ENCODE measurements around the gene STKLD1. TPM values are rescaled to one million over a fixed set of nuclear protein-coding genes. Genes with fewer than 3 reads are reported as not detected.
A peak's percentile ranks its signal among the peaks of the same experiment; 100 is the strongest.
"Not testable (repeated sequence)": the region's sequence is repeated elsewhere in the genome, so short reads cannot be mapped to it uniquely, and the experiment has no call there.

STKLD1 gene
- total RNA-seq, result 0.26 and 0.38 TPM in 2 replicates

- DNase-seq (ENCODE audit: low read depth in 2 of 2), result peak; percentile 86 to 98
Observed at GRCh38 chr9:133375724-133376654, at the start of gene STKLD1, which contains the start of gene SURF4. Gene STKLD1, plus strand, starts transcription at chr9:133376366. Its CDS starts 108 bp downstream, at chr9:133376474. Gene SURF4, minus strand, starts transcription at chr9:133376060. Its CDS starts 91 bp downstream, at chr9:133375969.

GRCh38 chr9:133327021-133327420, 49.1 kb upstream of the STKLD1 start:
- not testable (repeated sequence) for DNase-seq (ENCODE audit: low read depth in 2 of 2)

- no peak for DNase-seq (ENCODE audit: low read depth in 2 of 2)
Observed at GRCh38 chr9:133327834-133328484, 48.2 kb upstream of the STKLD1 start.

GRCh38 chr9:133329306-133330156, 46.6 kb upstream of the STKLD1 start:
- DNase-seq (ENCODE audit: low read depth in 2 of 2), result peak in 1 of 2 donors; percentile 23

- DNase-seq (ENCODE audit: low read depth in 2 of 2), result no peak
Observed at GRCh38 chr9:133331221-133331620, 44.9 kb upstream of the STKLD1 start.

- no peak for DNase-seq (ENCODE audit: low read depth in 2 of 2)
Observed at GRCh38 chr9:133331641-133332380, 44.4 kb upstream of the STKLD1 start.

GRCh38 chr9:133332381-133332730, 43.8 kb upstream of the STKLD1 start:
- DNase-seq (ENCODE audit: low read depth in 2 of 2), result no peak

- no peak for DNase-seq (ENCODE audit: low read depth in 2 of 2)
Observed at GRCh38 chr9:133333011-133333410, 43.2 kb upstream of the STKLD1 start.

- DNase-seq (ENCODE audit: low read depth in 2 of 2), result no peak
Observed at GRCh38 chr9:133333566-133333965, 42.6 kb upstream of the STKLD1 start.

GRCh38 chr9:133334161-133334560, 42.0 kb upstream of the STKLD1 start:
- no peak for DNase-seq (ENCODE audit: low read depth in 2 of 2)

- DNase-seq (ENCODE audit: low read depth in 2 of 2), result not testable (repeated sequence)
Observed at GRCh38 chr9:133334888-133335287, 41.3 kb upstream of the STKLD1 start.

GRCh38 chr9:133335924-133336811, 40.0 kb upstream of the STKLD1 start, which contains the start of gene SURF6:
Gene SURF6, minus strand, starts transcription at chr9:133336188. Its CDS starts 56 bp downstream, at chr9:133336132.
- peak; percentile 75 to 92 for DNase-seq (ENCODE audit: low read depth in 2 of 2)

GRCh38 chr9:133339641-133340040, 36.5 kb upstream of the STKLD1 start:
- no peak for DNase-seq (ENCODE audit: low read depth in 2 of 2)

GRCh38 chr9:133340256-133340655, 35.9 kb upstream of the STKLD1 start:
- DNase-seq (ENCODE audit: low read depth in 2 of 2), result no peak

- DNase-seq (ENCODE audit: low read depth in 2 of 2), result no peak
Observed at GRCh38 chr9:133340916-133341315, 35.2 kb upstream of the STKLD1 start.

- no peak for DNase-seq (ENCODE audit: low read depth in 2 of 2)
Observed at GRCh38 chr9:133341369-133342068, 34.6 kb upstream of the STKLD1 start.

- DNase-seq (ENCODE audit: low read depth in 2 of 2), result peak in 1 of 2 donors; percentile 19
Observed at GRCh38 chr9:133342069-133342406, 34.1 kb upstream of the STKLD1 start.

GRCh38 chr9:133342570-133342969, 33.6 kb upstream of the STKLD1 start:
- DNase-seq (ENCODE audit: low read depth in 2 of 2), result no peak

GRCh38 chr9:133344071-133344470, 32.1 kb upstream of the STKLD1 start:
- DNase-seq (ENCODE audit: low read depth in 2 of 2), result no peak
